ENCODE data around the gene SLC35E1.

SLC35E1 gene

DNA sequence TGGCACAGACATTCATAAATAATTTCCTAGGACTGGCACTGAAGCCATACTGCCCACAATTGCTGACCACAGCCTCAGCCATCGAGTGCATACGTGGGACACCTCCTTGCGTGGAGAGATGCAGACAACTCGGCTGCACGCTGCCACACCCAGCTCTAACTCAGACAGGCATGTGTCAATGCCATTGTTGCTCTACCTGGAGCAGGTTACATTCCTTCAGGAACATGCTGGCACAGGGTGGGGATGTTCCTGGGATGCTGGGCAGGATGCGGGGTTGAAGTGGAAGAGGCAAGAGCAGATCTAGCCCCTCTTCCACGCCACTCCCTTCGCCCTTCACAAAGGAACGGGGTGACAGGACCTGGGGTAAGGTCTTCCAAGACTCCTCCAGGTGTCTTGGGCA is 24.2 kb upstream of the SLC35E1 start:
- DNase-seq: no peak

DNA sequence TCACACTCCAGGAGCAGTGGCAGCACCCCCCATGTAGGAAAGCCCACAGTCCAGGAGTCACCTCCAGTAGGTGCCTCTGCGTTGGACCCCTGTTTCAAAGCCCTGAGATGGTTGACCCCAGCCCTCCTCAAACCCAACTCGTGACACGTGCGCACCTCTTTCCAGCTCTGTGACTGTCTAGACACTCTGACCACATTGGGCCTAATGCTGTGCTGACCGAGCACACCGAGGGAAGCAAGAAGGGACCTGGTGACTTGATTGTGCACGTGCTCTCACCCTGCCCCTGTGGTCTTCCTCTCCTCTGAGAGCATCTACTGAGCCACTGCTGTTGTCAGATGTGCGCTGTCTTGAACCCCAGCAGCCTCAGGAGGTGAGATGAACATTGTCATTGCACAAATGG is 22.9 kb upstream of the SLC35E1 start:
- no peak for DNase-seq

DNA sequence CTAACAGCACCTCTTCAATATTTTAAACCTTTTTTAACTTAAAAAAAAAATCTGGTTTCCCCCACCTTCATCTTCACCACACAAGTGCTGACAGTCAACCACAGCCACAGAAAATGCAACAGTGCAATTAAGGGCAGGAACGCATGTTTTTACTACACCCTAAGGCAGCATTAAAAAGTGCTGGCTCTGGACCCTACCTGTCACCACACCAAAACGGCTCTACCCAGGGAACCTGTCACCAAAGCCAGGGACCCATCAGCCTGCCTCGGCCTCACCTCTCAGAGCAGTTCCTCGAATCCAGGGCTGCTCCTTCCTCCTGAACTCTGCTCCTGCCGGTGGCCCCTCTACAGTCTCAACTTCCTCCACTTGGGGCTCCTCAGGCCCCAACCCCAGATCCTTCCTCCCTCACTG is 22.5 kb upstream of the SLC35E1 start:
- DNase-seq: no peak

DNA sequence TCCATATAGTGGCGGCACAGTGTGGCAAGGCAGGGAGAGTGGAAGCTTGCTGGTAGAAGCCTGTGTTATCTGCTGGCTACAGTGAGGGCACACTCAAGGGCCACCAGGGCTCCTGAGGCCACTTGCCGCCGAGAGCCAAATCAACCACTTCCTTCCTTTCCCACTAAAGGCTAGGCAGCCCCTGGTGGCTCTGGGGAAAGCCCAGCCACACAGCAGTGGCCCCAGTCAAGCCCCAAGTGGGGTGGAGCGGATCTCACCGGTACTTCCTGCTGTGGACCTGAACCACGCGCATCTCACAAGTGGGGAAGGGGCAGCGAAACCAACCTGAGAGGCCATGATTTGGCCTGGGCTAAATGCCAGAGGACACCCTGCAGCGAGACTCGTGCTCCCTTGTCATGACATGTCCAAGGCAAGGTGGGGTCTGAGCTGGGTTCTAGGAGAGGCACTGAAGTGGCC is 21.9 kb upstream of the SLC35E1 start:
- DNase-seq: no peak

DNA sequence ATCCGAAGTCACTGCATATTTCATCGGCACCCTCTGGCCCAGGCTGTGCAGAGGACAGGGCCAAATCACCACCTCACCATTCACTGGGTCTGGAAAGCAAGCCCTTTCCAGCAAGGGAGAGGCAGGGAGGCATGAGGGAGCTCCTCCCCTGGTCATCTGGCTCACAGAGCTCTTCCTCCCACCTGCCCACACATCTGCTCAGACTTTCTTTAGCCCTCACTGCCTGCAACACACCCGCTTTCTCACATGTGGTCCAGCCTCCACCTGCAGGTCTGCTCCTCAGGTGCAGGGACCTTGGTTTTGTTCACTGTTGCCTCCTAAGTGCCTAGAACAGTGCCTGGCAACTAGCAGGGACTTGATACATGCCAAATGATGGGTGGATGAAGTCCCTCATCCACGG is 21.0 kb upstream of the SLC35E1 start:
- DNase-seq: no peak

DNA sequence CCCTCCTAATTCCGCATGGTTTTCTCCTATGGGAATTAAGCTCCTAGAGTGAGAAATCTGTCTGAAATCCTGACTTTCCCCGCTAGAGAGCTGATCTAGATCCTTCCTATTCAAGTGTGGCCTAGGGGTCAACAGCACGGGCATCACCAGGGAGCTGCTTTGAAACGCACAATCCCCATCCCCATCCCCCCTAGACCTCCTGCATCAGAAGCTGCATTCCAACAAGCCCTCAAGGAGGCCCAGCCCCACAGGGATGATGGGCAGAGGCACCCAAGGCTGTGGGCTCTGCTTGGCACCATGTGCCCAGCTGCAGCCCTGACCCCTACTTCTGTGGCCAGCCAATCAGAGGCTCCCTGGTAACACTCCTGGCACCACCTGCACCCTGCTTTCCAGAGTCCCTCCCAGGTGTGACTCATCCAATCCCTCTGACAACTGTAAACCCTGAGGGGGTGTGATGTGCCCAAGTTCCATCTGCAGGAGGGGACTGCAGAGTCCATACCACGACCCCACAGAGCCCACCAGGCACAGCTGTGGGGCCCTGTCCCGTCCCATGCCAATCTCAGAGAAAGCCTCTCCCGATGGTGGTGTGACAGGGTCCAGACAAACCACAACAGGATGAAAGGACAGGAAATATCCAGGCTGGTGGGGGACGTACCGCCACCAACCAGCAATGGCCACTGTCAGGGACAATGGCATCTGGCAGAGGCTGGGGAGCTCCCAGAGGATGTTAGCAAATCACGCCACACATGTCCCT is 19.8 kb upstream of the SLC35E1 start:
- DNase-seq: no peak

DNA sequence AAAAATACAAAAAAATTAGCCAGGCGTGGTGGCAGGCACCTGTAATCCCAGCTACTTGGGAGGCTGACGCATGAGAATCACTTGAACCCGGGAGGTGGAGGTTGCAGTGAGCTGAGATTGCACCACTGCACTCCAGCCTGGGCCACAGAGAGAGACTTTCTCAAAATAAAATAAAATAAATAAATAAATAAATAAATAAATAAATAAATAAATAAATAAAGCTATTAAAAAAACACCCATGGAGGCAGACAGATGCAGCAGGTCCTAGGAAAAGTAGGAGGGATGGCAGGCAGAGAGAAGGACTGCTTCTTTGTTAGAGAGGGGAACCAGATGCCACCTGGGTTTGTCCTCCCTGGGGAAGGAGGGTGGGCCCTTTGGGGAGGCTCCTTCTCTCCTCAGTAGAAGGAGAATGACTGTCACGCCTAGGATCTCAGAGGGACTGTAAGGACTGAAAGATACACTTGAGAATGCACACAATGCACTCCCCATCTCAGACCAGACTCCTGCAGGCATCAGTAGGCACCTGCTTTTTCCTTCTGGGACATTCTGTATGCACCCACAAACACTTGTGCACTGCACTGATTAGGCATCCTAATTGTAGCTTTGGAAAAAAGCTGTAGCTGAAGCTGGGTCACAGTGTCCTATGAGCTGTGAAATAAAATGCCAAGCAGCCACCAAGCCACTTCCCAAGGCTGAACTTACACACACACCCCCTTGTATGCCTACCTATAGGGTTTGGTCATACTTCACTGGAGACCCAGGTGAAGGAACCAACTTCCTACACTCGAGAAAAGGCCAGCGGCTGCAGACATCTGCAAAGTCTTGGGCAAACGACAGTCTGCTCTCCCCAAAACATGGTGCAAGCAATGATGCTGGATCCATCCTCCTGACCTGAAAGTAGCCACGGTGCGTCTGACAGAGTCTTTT is 18.9 kb upstream of the SLC35E1 start:
- DNase-seq: no peak

DNA sequence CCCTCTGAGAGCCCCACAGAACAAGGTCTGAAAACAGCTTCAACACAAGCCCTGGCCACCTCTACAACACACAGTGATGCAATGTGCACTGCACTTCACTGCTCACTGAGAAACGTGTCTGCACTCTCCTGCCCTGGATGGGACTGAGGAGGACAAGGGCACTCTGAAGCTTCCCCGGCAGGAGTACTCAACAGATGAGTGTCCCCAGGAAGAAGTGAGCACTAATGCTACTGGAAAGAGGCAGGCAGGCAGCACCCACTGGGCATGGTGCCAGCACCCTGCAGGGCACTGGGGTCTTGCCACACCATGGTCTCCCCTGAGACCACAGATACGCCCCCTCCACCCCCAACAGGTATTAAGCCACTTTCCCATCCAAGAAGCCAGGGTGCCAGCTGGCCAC is 17.7 kb upstream of the SLC35E1 start:
- peak; percentile 33 for DNase-seq

DNA sequence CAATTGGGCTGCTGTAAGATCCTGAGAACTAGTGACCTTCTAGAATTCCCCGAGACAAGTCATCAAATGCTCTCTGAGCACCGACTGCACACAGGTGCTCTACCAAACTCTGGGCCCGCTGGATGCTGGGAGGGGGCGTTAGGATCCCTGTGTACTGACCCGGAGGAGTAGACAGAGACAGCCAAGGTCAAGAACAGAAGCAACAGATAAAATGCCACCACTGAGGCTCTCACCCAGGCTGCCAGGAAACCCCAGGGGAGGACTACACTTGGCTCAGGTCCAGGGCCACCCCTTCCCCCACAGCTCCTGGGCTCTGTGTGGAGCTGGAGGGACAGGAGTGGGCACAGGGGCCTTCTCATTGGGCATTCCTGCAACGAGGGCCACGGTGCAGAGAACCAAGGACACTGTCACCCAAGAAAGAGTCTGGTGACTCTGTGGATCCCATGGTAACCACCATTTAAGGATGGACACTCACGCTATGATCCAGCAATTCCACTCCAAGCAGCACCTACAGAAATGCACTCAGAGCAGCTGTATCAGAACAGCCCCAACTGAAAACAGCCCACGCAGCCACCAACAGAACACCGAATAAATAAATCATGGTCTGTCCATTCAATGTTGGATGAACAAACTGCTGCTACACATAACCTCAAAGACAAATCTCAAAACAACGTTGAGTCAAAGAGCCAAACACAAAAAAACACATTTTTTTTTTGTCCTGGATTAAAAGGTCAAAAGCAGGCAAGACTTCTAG is 16.8 kb upstream of the SLC35E1 start:
- DNase-seq: no peak

DNA sequence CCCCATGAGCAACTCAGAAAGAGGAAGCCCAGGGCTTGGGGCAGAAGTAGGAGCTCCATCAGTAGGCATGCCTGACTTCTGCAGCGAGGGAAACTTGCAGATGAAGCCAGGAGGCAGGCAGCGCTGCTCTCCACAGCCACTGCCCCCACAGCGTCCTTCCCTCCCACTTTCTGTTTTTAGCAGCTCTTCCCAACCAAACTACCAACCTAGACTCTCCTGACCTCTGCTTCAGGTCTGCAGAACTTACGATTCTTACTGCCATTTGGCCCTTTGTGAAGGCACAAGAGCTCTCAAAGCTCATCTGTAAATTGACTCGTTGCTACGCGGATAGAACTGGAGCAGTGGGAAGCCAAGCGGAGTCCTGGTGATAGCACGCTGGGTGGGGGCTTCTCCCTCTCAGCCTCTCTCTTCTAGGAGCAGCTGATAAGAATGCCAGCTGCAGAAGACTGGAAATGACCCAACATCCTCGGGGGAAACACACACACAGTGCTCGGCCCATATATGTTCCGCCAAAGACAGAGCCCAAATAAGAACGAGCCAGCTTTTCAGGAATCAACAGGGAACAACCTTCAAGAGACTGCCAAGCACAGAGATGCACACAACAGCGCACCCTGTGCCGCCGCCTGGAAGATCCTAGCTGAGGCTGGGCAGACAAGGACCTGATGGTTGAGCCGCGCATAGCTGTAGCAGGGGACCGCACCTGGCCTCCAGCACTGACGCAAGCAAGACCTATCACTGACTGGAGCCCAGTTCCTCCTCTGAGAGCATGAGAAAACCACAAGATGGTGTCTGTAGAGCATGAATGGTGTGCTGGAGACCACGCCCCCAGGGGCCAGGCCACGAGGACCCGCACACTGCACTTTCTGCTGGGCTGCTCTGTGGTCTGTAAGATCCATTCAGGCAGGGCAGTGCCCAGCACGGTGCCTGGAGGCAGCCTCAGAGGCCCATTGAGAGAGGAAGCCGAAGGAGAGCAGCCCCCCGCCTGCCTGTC is 15.9 kb upstream of the SLC35E1 start:
- no peak for DNase-seq

DNA sequence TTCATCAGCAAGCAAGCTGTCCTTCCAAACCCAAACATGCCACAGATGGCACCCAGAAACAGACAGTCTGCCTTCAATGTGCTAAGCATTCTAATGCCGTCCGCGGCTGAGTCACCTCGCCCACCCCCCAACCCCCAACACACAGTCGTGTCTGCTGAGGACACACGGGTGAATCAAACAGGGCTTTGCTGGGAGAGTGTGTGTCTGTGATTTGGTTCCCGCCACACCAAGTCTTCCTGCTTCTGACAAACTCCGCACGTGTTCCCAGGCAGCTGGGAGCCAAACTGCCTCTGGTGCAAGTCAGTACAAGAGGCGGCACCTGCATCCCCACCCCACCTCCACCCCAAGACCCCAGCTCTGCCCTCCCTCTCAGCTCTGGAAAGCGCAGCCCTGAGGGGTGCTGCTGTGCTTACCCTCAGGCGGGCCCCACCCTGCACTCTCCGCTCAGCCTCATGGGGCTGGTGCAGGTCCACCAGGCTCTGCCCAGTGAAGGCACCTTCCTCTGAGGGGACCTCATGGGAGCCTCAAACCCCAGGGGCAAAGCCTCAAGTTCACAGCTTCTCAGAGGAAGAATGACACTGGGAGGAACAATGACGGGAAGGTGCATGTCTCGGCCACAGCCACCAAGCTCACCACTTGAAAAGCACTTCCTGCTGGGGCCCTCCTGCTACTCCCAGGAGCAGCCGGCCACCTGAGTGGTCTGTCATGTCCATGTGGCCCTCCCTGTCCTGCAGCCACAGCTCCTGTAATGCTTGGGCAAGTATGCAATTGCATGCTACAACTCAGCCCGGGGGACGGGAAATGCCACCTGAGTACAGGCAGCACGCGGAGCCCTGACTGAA is 15.0 kb upstream of the SLC35E1 start:
- no peak for DNase-seq

DNA sequence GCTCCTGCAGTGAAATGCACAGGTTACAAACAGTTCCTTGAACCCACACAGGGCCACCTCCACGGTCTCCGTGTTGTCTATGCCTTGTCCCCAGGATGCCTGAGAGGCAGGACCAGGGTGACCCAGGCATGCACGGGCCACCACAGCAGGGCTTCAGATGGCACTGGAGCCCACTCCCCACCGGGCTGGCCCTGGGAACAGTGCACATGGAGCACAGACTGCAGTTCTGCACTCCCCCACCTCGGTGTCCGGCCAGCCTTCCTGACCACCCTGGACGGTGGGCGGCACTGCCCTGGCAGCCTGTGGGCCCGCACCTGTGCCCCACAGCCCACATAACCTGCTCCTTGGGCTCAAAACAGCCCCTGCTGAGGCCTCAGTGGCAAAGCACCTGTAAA is 14.3 kb upstream of the SLC35E1 start:
- DNase-seq: no peak

DNA sequence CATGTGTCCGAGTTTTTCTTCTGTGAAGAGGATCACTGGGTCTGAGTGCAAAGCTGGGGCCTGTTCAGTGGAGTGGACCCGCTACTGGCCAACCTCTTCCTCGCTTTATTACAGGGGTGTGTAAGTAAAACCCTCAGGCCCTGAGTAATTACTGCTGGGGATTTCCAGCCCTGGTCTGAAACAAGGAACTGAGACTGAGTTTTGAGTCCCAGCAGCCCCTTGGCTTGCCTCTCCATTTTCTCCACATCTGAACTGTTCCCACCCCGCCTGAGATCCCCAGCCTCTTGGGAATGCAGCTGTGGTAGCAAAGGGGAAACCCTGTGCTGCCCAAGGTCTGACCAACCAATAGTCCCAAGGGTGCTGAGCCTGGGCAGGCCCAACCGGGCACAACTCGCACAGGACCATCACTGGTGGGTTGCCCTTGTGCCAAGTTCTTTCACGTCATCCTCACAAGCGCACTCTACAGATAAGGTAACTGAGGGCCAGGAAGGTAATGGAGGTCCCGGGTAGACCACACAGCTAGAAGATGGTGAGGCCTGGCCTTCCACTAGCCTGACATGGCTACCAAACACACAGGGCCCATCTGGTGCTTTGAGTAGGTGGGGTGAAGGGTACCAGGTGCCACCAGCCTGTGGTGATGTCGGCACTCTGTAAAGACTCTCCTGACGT is 13.7 kb upstream of the SLC35E1 start:
- no peak for DNase-seq

DNA sequence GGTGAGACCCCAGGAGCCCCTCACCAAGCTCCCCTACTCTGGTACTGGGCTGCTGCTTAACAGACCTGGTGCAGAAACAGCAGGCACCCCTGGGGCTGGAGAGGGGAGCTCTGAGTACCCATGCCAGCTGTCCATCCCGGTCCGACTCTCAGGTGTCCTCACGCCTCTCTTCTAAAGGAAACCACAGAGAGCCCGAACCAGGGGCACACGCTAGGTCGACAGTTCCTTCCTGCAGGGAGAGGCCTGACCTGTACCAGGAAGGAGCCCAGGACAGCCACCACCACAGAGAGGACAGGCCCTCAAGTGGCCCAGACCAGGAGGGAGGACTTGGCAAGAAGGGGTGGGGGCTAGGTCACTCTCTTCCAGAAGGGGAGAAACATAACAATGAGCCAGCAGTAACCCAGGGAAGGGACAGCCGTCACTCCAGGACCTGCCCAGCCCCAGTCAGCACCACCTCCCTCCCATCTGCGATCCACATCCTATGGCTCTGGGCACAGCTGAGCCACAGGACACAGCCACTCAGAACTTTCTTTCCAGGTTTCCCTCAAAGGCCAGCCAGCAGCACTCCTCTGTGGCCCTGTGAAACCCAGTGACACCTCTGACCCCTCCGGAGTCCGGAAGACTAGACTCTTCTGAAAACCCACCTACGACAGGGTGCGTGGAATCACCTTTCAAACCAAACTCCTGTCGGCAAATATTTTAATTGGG is 13.0 kb upstream of the SLC35E1 start:
- DNase-seq: no peak

DNA sequence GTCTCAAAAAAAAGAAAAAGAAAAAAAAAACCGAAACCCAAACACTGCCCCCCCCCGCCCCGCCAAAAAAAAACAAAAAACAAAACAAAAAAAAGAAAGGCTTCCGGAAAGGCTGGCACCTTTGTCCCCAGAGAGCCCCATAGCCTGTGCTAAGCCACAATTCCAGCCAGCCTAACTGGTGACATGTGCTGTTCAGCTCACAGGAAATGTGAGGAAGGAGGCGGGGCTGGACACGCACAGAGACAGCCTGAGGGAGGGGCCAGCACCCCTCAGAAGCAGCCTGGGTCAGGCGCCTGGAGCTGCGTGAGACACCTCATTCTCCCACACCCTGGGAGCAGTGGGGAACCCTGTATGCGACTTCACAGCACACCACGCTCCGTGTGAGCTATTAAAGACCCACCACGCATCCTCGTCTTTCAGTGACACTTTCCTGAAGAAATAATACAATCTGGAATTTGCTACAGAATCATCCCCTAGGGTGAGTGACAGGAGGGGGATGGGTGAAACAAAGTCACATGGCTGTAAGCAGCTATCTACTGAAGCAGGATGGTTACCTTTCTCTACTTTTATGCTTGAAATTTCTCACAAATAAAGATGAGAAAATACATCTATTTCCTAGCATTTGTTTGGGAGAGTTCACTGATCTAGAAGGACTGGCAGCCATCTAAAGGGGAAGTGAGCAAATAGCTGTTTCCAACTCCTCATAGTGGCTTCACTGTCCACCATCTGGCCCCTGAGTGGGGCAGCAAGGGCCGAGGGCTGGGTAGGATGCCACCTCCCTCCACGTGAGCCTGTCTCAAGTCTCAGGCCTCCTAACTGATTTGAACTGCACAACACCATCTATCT is 12.3 kb upstream of the SLC35E1 start:
- peak; percentile 80 for DNase-seq

DNA sequence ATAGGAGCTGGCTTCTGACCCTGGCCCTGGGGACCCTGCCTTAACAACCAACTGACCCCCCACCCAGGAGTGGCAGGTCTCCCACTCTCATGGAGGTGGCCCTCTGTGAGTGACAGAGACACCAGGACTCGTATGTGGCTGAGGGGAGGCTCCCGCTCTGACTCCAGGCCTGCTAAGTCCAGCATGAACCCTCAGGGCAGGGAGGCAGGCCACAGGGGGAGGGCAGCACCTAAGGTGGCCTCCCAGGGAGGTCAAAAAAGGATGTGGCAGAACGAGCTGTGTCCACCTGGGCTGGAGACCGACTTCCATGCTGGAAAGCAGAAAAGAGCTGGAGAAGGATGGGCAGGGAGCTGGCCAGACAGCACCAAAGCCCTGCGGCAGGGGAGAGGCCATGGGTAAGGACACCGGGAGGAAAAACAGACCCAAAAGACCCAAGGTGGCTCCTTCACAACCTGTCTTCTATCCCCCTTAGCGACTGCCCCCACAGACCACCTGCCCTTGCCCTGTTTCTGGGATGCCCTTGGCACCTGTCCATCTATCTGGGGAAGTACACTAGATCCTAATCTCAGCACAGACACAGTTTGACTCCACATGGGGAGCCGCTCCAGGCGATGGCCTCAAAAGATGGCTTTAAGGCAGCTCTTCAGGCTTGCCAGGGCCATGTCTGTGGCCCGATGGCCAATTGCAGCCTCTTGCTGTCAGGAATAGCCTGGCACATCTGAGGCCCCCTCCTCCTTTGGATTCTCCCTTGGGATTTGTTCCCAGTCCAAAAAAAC is 10.5 kb upstream of the SLC35E1 start:
- no peak for DNase-seq

DNA sequence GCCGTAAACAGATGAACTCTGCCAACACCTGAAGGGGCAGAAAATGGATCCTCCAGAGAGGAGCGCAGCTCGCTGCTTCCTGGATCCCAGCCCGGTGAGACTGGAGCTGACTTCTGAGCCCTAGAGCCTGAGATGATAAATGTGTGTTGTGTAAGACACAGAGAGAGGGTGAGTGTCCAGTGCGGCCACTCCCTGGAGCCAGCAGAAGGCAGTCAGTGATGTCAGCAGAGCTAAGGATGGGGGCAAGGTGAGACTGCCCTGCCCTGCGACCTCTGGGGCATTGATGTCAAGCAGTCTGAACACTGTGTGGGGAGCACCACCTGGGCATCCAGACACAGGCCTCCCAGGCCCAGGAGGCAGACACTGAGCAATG is 9.7 kb upstream of the SLC35E1 start:
- no peak for DNase-seq

Data from NCI-H2107 (cell line).